SU-DHL-6 (cell line): ENCODE measurements around the gene FARS2.

ENCODE experiments used
- EZH2phosphoT487 ChIP-seq: fragments of 200-600 bp; sonication (generic), shearing (Covaris generic); conservative IDR thresholded peaks from 2 replicates; pipeline ENCODE4 v1.6.1; 2018; ENCODE audit warnings: mild to moderate bottlenecking, antibody characterized with exemption, low read length, moderate library complexity, mixed read lengths
- TF ChIP-seq, protein P1 (sequence below): fragments of 200-600 bp; sonication (generic); IDR thresholded peaks from one replicate; pipeline ENCODE4 v1.5.1; 2017; ENCODE audit warnings: antibody characterized with exemption, mild to moderate bottlenecking, low read length, moderate library complexity; ENCODE audit not compliant: insufficient read depth, poor library complexity, severe bottlenecking

DNA sequence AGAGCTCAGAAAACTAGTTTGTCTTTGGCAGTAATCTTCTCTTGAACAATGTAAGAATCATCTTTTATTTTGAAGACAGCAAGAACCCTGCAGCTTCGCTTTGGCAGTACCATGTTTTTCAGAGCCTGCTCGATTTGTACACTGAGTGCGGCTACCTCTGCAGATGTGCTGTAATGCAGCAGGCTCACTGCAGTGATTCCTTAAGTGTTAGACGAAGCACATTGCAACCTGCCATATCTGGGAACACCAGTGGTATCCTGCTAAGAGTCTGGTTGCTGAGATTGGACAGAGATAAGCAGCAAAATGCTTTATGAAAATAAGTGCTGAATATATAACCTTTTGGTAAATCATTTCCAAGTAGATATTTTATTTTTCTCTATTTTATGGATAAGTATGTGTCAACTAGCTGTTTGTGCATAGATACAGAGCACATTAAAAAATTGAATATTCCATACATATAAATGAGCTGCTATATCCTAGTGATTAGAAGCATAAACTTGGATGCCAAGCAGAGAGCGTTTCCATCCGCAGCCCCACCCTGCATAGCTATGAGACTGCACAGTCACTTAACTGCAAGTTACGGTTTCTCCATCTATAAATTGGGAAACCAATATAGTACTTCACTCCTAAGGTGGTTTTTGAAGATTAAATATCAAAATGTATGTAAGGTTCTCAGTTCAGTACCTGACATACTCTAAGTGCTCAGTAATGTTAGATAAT lies 328.3 kb downstream of the FARS2 start:
- TF ChIP-seq, protein P1, sequence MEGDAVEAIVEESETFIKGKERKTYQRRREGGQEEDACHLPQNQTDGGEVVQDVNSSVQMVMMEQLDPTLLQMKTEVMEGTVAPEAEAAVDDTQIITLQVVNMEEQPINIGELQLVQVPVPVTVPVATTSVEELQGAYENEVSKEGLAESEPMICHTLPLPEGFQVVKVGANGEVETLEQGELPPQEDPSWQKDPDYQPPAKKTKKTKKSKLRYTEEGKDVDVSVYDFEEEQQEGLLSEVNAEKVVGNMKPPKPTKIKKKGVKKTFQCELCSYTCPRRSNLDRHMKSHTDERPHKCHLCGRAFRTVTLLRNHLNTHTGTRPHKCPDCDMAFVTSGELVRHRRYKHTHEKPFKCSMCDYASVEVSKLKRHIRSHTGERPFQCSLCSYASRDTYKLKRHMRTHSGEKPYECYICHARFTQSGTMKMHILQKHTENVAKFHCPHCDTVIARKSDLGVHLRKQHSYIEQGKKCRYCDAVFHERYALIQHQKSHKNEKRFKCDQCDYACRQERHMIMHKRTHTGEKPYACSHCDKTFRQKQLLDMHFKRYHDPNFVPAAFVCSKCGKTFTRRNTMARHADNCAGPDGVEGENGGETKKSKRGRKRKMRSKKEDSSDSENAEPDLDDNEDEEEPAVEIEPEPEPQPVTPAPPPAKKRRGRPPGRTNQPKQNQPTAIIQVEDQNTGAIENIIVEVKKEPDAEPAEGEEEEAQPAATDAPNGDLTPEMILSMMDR: no peak
- TF ChIP-seq EZH2phosphoT487: no peak
